Activated CD4-positive, CD25-positive, alpha-beta regulatory T cell (primary cell): ENCODE measurements around the gene KAT7.
A peak's percentile ranks its signal among the peaks of the same experiment; 100 is the strongest.
"Not testable (repeated sequence)": the region's sequence is repeated elsewhere in the genome, so short reads cannot be mapped to it uniquely, and the experiment has no call there.

Source experiments
- DNase-seq, 4 experiments: peaks; one replicate each; lab custom pipeline; 2025; lab: John Stamatoyannopoulos, UW

KAT7 gene

DNA sequence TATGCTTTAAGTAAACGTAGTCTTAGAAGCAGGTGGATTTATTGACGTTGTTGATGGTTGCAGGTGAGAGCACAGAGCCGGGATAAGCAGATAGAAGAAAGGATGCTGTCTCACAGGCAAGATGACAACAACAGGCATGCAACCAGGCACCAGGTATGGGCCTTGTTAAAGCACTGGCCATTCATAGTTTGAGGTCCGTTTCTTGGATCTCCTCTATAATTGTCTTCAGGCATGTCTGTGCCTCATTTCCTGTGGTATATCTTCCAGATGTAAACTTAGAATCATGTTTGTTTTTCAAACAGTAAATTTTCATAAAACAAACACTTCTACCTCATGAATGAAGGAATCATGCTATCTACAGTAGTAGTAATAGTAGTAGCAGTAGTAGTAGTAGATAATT lies 20.6 kb downstream of the KAT7 start:
- no peak for DNase-seq

DNA sequence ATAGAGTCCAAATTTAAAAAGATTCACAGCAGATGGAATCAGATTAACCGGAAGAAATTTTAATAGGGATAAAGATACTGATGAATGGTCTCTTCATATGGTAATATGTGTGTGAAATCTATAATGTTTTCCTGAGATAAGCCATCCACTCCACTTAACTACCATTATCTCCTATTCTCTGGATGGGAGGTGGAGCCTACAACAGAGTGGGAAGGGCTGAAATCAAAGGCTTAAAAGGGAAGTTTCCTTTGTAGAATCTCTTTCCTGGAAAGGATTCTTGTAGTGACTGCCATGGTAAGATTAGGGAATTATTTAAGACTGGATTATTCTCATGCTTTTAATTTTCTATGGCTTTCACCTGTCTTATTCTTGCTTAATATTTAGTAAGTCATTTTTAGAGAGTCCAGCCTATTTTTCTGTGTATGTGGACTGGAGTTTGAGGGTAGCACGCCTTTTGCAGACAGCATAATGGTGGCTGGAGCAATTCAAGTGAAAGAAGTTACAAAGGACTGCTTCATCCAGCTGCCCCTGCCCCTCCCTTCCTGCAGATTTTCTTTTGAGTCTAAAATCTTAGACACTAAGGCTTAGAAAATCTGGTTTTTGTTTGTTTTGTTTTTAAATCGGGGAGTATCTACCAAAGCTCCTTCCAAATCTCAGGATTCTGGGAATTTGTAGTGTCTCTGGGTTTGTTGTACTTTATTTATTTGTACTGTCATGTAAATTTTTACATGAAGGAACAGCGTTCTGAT lies 26.5 kb downstream of the KAT7 start:
- DNase-seq = no peak

DNA sequence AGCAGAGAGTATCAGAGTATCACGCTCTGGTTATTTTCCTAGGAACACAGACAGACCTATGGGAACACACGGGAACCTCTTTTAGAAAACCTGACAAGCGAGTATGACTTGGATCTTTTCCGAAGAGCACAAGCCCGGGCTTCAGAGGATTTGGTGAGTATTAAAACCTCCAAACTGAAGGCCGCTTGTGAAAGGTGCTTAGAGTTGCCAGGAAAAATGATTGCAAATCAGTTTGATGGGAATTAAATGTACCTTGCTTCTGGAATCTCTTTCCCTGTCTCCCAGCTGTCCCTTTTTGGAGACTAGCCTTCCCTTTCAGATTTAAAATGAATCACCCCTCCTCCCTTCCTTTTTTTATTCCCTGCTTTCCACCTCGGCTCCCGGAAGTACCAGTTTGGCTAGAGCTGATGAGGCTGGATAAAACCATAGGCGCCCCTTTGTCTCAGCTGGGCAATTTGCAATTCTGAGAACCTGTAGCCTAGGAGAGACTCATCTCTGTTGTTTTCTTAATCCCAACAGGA lies 27.3 kb downstream of the KAT7 start:
- DNase-seq = no peak

DNA sequence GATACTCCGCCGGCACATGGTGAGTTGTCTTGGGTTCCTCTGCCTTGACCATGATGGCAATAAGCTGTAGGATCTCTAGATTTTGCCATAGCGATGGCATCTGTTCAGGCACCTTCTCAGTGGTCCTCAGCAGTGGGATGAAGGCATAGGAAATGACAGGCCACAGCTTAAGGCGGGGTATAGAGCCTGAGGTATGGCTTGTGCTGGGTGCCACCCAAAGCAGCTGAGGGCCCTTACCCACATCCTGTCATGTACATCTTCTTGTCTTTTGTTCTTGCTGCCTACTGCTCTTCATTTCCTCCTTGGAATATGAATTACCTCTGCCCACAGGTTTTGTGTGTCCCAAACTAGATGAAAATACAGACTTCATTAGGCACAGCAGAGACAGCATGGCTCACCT lies 29.5 kb downstream of the KAT7 start:
- DNase-seq = peak in 2 of 4 experiments; percentile 29 to 49

DNA sequence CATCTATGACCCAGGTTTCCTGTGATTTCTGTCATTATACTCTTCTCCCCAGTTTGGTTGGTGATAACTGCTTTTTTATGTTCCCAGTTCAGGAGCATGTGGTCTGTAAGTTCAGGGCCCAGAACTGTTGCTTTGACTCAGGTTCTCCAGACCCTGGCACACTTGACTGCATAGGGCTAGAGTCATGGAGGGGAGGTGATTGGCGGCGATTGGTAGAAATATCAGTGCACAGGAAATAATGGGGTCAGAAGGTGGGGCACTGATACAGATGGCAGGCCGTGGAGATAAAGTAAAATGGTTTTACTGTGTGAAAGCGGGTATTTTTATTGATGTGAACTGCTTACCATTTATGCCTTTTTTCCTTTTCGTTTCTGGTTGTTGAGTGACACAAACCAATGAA lies 30.7 kb downstream of the KAT7 start:
- no peak for DNase-seq

GRCh38 chr17:49819651-49820050 lies 31.2 kb downstream of the KAT7 start:
- DNase-seq = no peak

GRCh38 chr17:49820773-49821172 lies 32.3 kb downstream of the KAT7 start:
- no peak for DNase-seq

DNA sequence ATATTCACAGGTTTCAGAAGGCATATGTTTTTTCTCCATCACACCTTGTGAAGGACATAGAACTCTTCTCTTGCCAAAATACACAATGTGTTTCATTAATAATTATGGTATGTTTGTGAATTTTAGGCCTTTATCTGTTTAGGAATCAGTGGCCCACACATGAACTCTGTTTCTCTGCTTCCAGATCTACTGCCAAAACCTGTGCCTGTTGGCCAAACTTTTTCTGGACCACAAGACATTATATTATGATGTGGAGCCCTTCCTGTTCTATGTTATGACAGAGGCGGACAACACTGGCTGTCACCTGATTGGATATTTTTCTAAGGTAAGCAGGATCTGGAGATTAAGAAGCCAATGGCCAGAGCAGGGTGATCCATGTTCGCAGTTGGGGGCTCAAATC lies 33.0 kb downstream of the KAT7 start:
- no peak for DNase-seq

GRCh38 chr17:49821916-49822315 lies 33.4 kb downstream of the KAT7 start:
- DNase-seq = no peak

GRCh38 chr17:49822829-49823228 lies 34.3 kb downstream of the KAT7 start:
- no peak for DNase-seq

- DNase-seq = no peak
Observed at GRCh38 chr17:49823614-49824013, 35.1 kb downstream of the KAT7 start.

- no peak for DNase-seq
Observed at GRCh38 chr17:49825645-49826044, 37.2 kb downstream of the KAT7 start.

- not testable (repeated sequence) for DNase-seq
Observed at GRCh38 chr17:49828325-49828724, 39.8 kb downstream of the KAT7 start.

DNA sequence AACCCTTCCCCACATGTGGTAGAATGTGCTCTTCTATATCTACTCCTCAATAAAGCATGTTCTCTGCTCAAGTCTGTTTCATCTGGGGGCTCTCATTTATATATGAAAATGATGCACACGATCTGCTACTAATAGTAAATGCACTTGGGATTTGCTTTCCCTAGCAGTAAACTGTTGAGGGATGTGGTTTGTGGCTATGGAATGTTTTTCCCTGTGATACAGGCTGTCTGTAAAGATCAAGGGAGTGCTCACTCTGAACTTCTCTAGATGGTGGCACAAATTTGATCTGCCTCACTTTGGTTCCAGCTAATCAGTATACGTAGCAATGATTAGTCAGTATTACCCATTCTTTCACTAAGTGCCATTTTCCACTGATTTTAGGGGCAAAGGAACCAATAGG lies 40.5 kb downstream of the KAT7 start:
- no peak for DNase-seq

GRCh38 chr17:49830605-49831004 lies 42.1 kb downstream of the KAT7 start:
- no peak for DNase-seq

DNA sequence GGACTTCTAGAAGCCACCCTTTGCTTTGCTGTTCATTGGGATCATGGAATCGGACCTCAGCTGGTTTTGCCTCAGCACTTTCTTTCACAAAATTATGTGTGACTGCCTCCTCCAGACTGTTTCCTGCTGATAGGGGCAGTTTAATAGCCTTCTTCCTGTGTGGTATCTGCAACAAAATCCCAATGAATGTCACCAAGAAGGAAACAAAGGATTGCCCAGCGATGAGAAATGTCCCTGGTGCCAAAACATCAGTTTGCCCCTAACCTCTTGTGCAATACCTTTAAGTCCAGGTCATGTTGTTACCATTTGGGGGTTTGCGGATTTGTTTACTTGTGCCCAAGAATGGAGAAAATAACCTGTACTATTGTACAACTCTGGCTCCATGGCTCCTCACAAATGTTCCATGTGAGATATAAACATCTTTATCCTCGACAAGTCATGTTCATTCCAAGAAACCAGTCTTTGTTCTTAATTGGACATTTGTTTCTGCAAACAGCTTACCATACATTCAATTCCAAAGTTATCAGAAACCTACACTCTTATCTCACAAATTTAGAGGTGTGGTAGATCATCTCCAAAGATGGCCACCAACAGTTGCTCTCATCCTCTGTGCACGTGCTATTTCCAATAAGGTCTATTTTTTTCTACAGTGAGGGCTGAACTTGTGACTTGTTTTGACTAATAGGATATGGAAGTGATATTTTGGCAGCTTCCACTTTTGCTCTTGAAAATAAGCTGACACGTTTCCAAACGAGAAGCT lies 44.5 kb downstream of the KAT7 start:
- no peak for DNase-seq

DNA sequence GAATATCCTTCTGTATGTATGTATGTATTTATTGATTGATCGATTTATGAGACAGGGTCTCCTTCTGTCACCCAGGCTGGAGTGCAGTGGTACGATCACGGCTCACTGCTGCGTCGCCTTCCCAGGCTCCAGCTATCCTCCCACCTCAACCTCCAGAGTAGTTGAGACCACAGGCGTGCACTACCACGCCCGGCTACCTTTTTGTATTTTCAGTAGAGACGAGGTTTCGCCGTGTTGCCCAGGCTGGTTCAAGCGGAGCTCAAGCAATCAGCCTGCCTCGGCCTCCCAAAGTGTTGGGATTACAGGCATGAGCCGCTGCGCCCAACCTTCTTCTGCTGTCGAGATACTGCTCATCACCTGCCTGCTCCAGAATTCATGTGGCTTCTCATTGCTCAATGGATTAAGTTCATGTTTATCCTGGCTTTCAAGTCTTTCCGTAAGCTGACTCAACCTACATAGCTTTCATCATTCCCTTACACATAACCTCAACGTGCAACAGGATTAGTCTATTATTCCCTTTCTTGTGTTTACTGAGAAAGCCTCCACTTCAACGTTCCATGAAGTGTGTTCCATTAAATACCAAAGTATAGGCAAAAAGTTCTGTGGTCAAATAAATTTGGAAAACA lies 45.8 kb downstream of the KAT7 start:
- DNase-seq = no peak

DNA sequence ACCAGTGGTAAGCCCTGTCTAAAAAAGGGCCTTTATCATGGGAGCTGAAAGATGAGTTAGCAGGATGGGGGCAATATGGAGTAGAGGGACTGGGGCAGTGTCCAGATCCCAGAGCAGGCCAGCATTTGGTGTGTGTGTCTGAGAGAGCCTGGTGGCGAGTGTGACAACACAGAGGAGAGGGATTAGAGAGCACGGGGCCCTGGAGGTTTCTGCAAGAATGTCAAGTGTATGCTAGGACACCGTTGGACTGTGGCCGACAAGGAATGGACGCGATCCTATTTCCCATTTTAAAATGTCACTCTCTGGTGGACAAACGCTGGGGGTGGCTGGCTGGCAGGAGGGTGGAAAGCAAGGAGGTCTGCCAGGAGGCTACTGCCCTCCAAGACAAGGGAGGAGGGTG lies 47.0 kb downstream of the KAT7 start:
- no peak for DNase-seq

GRCh38 chr17:49836111-49837030 lies 47.9 kb downstream of the KAT7 start:
- DNase-seq = no peak

DNA sequence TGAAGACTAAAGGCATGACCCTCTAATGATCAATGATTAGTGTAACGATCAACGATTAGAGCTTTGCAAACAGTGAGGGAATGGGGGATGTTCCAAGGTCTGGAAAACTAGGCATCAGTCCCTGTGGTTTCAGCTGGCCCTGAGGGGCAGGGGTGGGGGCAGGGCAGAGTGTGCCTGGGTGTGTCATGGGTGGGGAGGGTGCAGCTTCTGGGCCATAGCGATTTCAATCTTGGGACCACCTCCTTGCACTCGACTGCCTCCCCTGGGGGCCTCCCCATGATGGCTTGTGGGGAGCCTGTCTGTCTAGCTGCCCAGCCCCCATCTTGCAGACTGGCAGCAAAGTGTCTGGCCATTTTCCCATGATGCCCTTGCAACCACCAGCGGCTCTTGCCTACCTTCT lies 51.0 kb downstream of the KAT7 start:
- DNase-seq = no peak

DNA sequence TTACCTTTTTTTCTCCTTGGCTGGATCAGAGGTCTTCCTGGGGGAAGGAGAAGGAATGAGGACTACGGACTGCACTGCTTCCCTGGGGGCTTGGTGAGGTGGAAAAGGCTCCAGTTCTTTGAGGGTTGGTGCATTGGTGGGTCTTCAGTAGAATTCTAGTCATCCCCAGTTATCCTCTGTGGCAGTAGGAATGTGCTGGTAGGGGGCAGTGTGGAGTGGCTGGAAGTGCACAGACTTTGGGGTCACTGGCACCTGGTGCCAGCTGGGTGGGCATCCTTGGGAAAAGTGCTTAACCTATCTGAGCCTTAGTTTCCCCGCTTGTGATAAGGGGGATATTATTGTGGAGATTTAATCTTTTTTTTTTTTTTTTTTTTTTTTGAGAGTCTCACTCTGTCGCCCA lies 53.1 kb downstream of the KAT7 start:
- no peak for DNase-seq

- no peak for DNase-seq
Observed at GRCh38 chr17:49842371-49842770, 53.9 kb downstream of the KAT7 start.
